Stimulated activated CD4-positive, alpha-beta T cell treated with anti-CD3 and anti-CD28 coated beads, Interleukin-12 subunit alpha, Interleukin-12 subunit beta, amount 100 ng/mL, for 48 hours (primary cell): ENCODE results near the gene HEATR5B.
A peak's percentile ranks its signal among the peaks of the same experiment; 100 is the strongest.

Experiments
- DNase-seq, 3 donors: peaks; one replicate each; pipeline ENCODE4 v3.0.0-alpha.2; 2020; ENCODE audit warnings: low read depth in 2 of 3, low spot score in 1 of 3

The HEATR5B gene

DNA sequence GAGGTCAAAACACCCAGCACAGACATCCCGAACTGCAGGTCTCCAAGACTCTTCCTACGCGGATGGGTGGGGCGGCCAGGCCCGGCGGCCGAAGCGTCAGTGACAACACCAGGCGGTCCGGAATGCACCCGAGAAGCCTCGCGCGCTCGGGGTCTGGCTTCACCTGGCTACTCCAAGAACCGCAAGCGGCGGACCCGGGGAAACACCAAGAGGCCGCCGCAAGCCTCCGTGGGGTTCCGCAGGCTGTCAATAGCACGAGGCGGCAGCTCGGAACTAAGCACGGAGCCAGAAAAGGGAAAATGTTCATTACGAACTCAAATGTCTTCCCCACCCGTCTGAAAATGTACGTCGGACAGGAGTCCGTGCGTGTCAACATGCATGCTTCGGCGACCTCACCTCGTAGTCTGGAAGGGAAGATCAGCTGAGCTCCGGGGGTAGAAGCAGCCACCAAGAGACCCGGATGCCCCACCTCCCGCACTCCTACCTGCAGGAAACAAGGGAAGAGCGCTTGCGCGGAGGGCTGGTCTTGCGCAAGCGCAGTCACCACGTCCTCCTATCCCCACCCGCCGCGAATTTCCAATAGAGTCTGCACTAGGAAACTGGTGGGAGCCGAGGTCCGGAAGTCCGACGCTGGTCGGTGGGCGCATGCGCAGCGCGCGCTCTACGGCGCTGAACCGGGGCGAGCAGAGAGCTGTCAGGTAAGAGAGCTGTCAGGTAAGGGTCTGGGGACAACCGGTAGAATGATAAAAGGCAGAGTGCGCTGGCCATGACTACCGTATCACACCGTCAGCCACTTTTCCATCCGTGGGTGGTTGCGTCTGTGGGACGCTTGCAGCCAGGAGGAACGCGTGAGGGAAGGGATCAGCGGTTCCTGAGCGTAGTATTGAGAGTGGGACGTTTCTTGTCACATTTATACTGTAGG lies at the start of gene HEATR5B, which contains the start of gene GPATCH11:
HEATR5B (minus strand) TSS at position 500 of the 922 bp plus-strand sequence. CDS start 958 bp downstream, outside the sequence.
GPATCH11 (plus strand) TSS at position 646 of the 922 bp plus-strand sequence. CDS start 3,864 bp downstream, outside the sequence.
- peak; percentile 82 to 91 (median 90) for DNase-seq

GRCh38 chr2:37132914-37133313 lies 48.7 kb upstream of the HEATR5B start:
- DNase-seq, result no peak

DNA sequence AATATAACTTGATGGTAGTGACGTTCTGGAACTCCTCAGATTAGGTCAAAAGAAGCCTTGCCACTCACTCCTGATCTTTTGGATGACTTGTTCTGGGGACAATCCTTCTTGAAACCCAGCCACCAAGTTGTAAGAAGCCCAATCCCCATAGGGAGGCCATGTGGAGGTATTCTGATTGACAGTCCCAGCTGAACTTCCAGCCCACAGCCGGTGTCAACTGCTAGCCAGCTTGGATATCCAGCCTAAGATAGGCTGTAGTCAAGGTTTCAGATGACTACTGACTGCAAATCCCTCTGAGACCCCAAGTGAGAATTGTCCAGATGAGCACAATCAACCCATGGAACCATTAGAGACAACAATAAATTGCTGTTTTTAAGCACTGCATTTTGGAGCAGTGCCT lies 41.2 kb upstream of the HEATR5B start:
- no peak for DNase-seq

DNA sequence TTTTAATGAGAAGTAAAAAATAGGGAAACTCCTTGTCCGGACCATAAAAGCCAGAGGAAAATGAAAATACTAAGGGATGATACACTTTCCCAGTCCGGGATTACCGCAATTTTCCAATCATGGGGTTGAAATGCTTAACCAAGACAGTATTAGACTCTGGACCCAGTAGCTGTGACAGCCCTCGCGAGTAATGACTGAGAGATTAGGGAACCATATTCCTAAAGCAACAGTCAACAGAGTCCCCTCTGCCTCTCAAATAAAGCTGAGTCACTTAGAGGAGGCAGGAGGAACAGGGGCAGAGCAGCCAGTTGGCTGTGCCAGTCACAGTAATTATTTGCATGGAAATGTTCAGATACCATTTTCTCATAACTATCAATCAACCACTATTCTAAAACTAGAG lies 35.0 kb upstream of the HEATR5B start:
- DNase-seq, result no peak

DNA sequence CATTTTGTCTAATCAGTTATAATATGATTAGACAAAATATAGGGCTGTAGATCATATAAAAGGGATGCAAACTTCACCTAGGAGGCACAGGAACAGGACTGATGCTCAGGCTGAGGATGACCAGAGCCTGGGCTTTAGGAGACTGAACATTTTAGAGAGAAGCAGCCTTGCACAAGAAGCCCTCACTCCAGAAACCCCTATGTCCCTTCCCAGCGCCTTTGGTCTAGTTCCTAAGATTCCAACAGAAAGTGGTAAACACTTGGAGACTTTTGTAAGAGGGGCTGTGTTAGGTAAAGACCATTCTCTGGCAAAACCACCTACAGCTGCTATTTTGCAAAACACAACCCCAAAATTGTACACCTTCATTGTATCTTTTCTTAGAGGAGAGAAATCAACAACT lies 33.4 kb upstream of the HEATR5B start:
- DNase-seq, result no peak

DNA sequence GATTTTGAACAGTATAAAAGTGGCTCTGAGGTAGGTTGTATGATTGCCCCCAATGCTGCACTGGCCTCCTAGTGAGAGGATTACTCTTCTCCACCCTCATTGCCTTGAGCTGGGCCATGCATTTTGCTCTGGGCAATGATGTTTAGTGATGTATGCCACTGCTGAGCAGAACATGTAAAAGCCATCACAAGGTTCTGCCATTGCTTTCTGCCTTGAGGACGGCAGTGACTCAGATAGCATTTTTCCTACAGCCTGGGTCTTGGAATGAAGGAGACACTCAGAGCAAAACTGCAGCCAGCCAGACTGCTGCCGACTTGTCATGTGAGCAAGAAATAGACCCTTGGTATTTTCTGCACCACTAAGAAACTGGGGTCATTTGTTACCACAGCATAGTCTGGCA lies 27.8 kb upstream of the HEATR5B start:
- no peak for DNase-seq

DNA sequence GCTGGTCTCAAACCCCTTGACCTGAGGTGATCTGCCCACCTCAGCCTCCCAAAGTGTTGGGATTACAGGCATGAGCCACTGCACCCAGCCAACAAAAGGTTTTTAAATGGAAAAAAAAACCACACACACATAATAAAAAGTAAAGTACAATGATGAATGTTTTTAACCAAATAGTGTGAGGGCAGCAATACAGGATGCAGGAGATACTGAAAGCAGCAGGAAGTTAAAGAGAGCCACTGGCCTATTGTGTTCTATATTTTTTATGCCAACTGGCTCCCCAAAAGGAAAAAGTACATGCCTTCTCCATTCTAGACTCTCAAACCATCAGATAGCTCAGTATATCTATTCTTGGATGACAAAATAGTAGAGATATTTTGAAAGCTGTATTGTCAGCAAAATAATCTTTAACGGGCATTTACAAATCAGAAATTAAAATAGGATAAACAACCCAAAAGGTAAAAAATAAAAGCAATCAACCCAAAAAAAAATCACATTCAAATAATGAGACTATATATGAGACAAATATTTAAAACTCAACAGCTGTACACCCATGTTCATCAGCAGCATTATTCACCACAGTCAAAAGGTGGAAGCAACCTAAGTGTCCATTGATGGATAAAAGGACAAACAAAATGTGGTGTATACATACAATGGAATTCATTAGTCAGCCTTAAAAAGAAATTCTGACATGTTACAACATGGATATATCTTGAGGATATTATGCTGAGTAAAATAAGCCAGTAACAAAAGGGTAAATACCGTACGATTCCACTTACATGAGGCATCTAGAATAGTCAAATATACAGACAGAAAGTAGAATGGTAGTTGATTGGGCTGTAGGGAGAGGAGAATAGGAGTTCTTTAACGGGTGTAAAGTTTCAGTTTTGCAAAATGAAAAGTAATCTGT lies 26.4 kb upstream of the HEATR5B start:
- DNase-seq, result no peak

GRCh38 chr2:37109523-37109922 lies 25.4 kb upstream of the HEATR5B start:
- DNase-seq, result no peak

DNA sequence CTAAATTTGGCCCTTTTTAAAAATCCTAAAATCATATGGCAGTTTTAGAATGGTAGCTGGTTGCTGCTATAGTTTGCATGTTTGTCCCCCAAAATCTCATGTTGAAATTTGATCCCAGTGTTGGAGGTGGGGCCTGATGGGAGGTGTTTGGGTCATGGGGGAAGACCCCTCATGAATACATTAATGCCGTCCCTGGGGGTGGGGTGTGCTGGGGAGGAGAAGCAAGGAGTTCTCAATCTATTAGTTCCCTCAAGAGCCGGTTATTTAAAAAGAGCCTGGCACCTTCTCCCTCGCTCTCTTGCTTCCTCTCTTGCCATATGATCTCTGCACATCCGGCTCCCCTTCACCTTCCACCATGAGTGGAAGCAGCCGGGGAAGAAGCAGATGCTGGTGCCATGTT lies 21.0 kb upstream of the HEATR5B start:
- no peak for DNase-seq

DNA sequence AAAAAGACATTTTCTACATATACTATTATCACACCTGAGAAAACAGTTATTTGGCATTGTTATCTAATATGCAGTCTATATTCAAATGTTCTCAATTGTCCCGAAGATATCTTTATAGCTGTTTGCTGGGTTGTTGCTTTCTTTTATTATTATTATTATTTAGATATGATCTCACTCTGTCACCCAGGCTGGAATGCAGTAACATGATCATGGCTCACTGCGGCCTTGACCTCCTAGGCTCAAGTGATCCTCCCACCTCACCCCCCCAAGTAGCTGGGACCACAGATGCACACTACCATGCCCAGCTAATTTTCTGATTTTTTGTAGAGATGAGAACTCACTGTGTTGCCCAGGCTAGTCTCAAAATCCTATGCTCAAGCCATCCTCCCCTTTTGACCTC lies 20.0 kb upstream of the HEATR5B start:
- DNase-seq, result no peak

- DNase-seq, result no peak
Measured at GRCh38 chr2:37102588-37102987, 18.4 kb upstream of the HEATR5B start.

- no peak for DNase-seq
Measured at GRCh38 chr2:37100054-37100453, 15.9 kb upstream of the HEATR5B start.

DNA sequence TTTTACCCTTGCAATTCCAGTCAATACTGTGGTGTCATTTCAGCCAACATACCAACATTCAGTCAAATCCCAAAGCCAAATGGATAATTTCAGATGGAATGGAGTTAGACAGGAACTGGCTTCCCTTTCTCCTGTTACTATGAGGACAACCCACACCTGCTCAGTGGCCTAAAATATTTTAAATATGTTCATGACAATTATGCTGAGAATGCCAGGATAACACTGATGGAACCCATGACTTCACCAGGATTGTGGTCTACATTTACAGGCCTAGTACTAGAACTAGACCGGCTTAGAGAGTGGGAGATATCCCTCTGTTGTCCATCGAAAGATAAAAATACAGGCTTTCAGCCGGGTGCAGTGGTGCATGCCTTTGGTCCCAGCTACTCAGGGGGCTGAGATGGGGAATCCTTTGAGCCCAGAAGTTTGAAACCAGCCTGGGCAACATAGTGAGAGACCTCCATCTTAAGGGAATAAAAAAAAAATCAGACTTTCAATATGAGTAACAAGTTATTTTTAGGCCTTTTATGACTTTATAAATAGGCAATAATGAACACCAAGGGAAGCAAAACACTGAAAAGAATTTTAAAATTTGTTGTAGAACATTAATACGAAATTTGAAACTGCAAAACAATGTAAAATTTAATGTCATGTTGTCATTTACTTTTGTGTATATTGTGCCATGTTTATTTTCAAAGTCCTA lies 14.4 kb upstream of the HEATR5B start:
- DNase-seq, result no peak

DNA sequence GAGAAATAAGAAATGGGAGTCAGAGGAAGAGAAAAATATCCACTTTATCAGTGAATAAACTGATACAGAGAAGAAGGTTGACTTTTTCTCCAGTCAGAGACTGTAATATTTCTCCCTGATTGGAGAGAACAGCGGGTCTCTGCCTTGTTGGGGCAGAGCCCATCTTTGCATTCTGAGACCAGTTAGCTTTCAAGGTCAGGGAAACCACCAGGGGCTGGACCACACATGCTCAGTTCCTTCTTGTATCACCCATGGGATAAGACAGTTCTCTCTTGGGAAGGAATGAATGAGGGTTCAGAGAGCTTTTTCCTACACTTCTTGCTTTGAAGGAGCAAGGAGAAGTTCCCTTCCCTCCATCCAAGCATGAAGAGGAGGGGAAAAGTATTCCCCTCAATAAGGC lies 12.4 kb upstream of the HEATR5B start:
- no peak for DNase-seq

- DNase-seq, result no peak
Measured at GRCh38 chr2:37091873-37092272, 7.7 kb upstream of the HEATR5B start.

DNA sequence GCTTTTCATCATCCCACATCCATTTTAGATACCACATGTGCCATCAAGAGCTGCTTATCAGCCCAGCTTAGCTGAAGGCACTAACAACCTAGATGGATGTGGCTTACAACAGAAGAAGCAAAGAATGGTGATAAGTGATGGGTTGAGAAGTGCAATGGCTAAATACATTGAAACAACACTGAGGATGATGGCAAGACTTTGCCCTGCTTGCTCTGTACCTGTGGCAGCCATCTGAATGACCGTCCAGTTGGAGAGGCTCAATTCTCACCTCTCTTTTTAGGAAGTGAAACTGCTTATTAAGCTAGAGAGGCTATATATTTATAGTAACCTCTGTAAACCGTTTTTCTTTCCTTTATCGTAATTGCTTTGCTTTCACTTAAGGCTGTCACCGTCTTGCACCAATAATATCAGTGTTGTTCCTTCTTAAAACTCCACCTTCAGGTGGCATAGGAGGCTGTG lies 5.9 kb upstream of the HEATR5B start:
- DNase-seq, result no peak

DNA sequence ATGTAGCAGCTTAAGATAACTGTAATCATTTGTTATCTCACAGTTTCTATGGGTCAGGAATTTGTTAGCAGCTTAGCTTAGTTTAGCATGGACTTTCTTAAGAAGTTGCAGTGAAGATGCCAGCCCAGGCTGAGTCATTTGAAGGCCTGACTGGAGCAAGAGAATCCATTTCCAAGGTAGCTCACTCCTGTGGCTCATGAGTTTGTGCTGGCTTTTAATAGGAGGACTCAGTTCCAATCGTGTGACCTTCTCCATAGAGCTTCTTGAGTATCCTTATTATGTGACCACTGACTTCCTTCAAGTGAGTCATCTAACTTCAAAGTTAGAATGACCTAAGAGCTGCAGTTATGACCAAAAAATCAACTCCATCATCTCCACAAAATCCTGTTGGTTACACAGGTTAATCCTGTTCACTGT lies 1.6 kb upstream of the HEATR5B start:
- no peak for DNase-seq

DNA sequence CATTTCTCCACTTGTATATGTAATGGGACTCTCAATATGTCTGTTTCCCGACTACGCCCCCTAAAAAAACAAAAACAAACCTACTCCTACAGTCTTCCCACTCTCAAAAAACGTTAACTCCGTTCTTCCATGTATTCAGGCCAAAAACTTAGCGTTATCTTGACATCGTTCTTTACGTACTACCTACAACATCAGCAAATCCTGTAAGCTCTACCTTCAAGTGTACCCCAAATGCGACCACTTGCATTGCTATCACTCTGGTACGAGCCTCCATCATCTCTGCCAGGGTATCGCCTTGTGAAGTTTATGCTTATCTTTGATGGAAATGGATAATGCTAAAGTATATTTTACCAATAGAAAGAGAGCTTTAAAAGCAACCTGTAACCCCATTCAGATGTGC lies 625 bp upstream of the HEATR5B start:
- DNase-seq, result no peak

DNA sequence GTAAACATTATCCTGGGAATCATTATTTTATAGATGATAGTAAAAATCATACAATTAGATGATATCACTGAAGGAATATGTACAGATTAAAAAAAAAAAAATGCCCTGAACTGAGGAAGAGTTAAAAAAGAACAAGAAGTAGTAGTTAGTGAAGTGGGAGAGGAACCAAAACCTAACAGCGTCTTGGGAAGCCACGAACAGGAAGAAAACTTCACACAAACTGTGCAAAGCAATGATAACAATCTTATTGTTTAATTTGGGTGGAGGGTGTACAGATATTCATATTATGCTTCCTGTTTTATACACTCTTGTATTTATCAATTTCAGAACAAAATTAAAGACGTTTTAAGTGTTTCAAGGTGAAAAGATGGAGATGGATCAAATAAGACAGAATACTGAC lies 3.5 kb downstream of the HEATR5B start:
- no peak for DNase-seq

DNA sequence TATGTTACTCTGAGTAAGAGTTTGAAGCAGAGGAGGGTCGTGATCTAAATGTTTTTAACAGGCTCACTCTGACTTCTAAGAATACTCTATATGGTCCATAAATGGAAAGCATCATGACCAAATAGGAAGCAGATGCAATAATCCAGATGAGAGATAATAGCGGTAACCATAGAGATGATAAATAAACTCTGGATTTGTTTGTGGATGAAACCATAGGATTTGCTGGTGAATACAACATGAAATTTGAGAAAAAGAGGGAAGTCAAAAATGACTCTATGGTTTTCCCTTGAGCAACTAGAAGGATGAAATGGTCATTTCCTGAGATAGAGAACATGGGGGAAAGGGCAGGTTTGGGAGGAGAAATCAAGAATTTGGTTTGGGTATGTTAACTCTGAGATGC lies 3.9 kb downstream of the HEATR5B start:
- DNase-seq, result no peak

DNA sequence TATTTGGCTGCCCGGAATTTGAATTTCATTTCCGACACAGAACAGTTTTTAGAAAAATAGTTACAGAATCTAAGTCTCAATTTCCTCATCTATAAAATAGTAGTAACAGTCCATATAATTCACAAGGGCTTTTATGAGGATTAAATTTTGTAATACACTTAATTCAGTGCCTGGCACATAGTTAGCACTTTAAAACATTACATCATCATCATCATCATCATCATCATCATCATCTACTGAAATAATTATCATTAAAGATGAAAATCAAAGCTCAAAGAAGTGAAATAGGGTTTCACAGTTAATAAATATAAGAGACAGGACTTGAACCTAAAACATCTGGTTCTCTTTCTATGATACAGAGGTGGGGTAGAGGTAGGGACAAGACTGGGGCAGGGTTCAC lies 13.2 kb downstream of the HEATR5B start:
- no peak for DNase-seq
